ENCODE data around the gene SEC61B.

SEC61B gene

DNA sequence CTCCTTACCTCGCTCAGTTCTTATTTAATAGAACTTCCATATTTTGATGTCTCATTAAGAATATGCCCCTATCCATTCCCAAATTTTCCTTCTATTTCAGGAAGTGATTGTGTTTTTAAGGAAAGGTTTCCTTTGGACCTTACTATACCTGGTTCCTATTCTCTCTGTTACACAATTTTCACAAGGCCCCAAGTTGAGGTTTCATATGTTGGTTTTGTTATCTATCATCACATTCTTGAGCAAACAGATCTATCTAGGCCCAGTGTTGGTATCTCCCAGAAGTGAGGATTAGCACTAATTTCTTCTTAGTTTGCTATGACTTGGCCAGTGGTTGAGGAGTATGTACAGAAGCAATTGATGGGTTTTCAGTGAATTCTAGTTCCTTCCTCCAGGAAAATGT is 41.9 kb upstream of the SEC61B start:
- H3K9me3 ChIP-seq (ENCODE audit: insufficient read depth, low read length) = no peaks in the 10 kb centered on the region
- DNase-seq (ENCODE audit: low read depth, low spot score) = no peak
- TF ChIP-seq ZNF274 (IDR thresholded peaks at IDR 0.05; ENCODE audit: low read depth, low read length) = no peak
- TF ChIP-seq SUZ12 (IDR thresholded peaks at IDR 0.05; ENCODE audit: extremely low read depth, insufficient read depth, insufficient read length) = no peak
- TF ChIP-seq YY1 (IDR thresholded peaks at IDR 0.05; ENCODE audit: insufficient read depth, insufficient read length) = no peak

GRCh38 chr9:99180662-99181061 is 41.4 kb upstream of the SEC61B start:
- Histone ChIP-seq H3K9ac (ENCODE audit: insufficient read length, low read depth) (no peak overlapping the region), H3K4me3 (ENCODE audit: insufficient read length, low read depth) (no peak overlapping the region), H3K9me3 (ENCODE audit: insufficient read depth, low read length) (no peaks in the 10 kb centered on the region), H3K27me3 (ENCODE audit: insufficient read depth, insufficient read length) (no peaks in the 10 kb centered on the region), H3K36me3 (ENCODE audit: insufficient read depth, insufficient read length, low read length) (no peaks in the 10 kb centered on the region), H3K4me1 (ENCODE audit: insufficient read depth, insufficient read length) (peaks cover 9% of the 10 kb centered on the region)
- DNase-seq (ENCODE audit: low read depth, low spot score) = no peak
- TF ChIP-seq ZNF274 (IDR thresholded peaks at IDR 0.05; ENCODE audit: low read depth, low read length) (no peak), SUZ12 (IDR thresholded peaks at IDR 0.05; ENCODE audit: extremely low read depth, insufficient read depth, insufficient read length) (no peak), YY1 (IDR thresholded peaks at IDR 0.05; ENCODE audit: insufficient read depth, insufficient read length) (no peak)

More for the DNA sequence above, 41.9 kb upstream of the SEC61B start:
- Histone ChIP-seq H3K36me3 (ENCODE audit: insufficient read depth, insufficient read length, low read length) (no peaks in the 10 kb centered on the region), H3K4me3 (ENCODE audit: insufficient read length, low read depth) (no peak overlapping the region), H3K9ac (ENCODE audit: insufficient read length, low read depth) (no peak overlapping the region), H3K27me3 (ENCODE audit: insufficient read depth, insufficient read length) (no peaks in the 10 kb centered on the region), H3K4me1 (ENCODE audit: insufficient read depth, insufficient read length) (peaks cover 9% of the 10 kb centered on the region)

- no peak for TF ChIP-seq ZNF274 (IDR thresholded peaks at IDR 0.05; ENCODE audit: low read depth, low read length)
- no peak for TF ChIP-seq YY1 (IDR thresholded peaks at IDR 0.05; ENCODE audit: insufficient read depth, insufficient read length)
- no peak for TF ChIP-seq SUZ12 (IDR thresholded peaks at IDR 0.05; ENCODE audit: extremely low read depth, insufficient read depth, insufficient read length)
- no peak for DNase-seq (ENCODE audit: low read depth, low spot score)
- no peak overlapping the region for H3K9ac ChIP-seq (ENCODE audit: insufficient read length, low read depth)
- H3K9me3 ChIP-seq (ENCODE audit: insufficient read depth, low read length) = no peaks in the 10 kb centered on the region
- no peaks in the 10 kb centered on the region for H3K36me3 ChIP-seq (ENCODE audit: insufficient read depth, insufficient read length, low read length)
- peaks cover 9% of the 10 kb centered on the region for H3K4me1 ChIP-seq (ENCODE audit: insufficient read depth, insufficient read length)
- no peak overlapping the region for H3K4me3 ChIP-seq (ENCODE audit: insufficient read length, low read depth)
- H3K27me3 ChIP-seq (ENCODE audit: insufficient read depth, insufficient read length) = no peaks in the 10 kb centered on the region
Observed at GRCh38 chr9:99181206-99181605, 40.9 kb upstream of the SEC61B start.

DNA sequence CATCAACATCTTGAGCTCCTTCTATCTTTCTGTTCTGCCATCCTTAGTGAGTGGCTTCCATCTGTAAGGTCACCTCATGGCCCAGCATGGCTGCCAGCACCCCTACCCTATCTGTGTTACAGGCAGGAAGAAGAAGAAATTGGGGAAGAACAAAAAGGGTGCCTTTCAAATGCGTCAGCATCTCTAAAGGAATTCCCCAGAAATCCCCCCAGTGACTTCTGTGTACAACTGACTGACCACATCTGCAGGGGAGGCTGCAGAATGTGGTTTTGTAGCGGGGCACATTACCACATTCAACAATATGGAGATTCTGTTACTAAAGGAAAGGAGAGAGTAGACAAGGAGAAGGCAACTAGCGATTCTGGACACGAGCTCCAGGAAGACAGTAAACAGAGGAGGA is 40.5 kb upstream of the SEC61B start:
- Histone ChIP-seq H3K4me1 (ENCODE audit: insufficient read depth, insufficient read length) (peaks cover 9% of the 10 kb centered on the region), H3K4me3 (ENCODE audit: insufficient read length, low read depth) (no peak overlapping the region), H3K27me3 (ENCODE audit: insufficient read depth, insufficient read length) (no peaks in the 10 kb centered on the region), H3K36me3 (ENCODE audit: insufficient read depth, insufficient read length, low read length) (no peaks in the 10 kb centered on the region), H3K9ac (ENCODE audit: insufficient read length, low read depth) (no peak overlapping the region), H3K9me3 (ENCODE audit: insufficient read depth, low read length) (no peaks in the 10 kb centered on the region)
- no peak for DNase-seq (ENCODE audit: low read depth, low spot score)
- no peak for TF ChIP-seq YY1 (IDR thresholded peaks at IDR 0.05; ENCODE audit: insufficient read depth, insufficient read length)
- no peak for TF ChIP-seq SUZ12 (IDR thresholded peaks at IDR 0.05; ENCODE audit: extremely low read depth, insufficient read depth, insufficient read length)
- no peak for TF ChIP-seq ZNF274 (IDR thresholded peaks at IDR 0.05; ENCODE audit: low read depth, low read length)

DNA sequence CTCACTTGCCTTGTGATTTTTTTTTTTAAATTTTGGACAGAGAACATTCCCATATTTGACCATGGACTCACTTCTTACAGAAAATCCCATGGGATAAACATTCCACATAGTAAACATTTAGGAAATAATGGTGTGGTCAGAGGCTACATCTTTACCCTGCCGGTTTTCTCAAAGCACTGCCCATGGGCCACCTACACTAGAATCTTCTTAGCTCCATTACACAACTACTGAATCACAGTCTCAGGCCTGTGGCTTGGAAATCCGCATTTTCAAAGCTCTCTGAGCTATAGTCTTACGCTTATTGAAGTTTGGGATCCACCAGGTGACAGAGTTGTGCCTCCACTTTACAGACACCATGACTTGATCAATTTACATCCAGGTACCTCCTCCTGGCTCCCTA is 39.7 kb upstream of the SEC61B start:
- TF ChIP-seq ZNF274 (IDR thresholded peaks at IDR 0.05; ENCODE audit: low read depth, low read length) (no peak), YY1 (IDR thresholded peaks at IDR 0.05; ENCODE audit: insufficient read depth, insufficient read length) (no peak), SUZ12 (IDR thresholded peaks at IDR 0.05; ENCODE audit: extremely low read depth, insufficient read depth, insufficient read length) (no peak)
- no peaks in the 10 kb centered on the region for H3K9me3 ChIP-seq (ENCODE audit: insufficient read depth, low read length)
- H3K4me1 ChIP-seq (ENCODE audit: insufficient read depth, insufficient read length) = peaks cover 6% of the 10 kb centered on the region
- DNase-seq (ENCODE audit: low read depth, low spot score) = no peak
- H3K4me3 ChIP-seq (ENCODE audit: insufficient read length, low read depth) = no peak overlapping the region
- H3K9ac ChIP-seq (ENCODE audit: insufficient read length, low read depth) = no peak overlapping the region
- H3K36me3 ChIP-seq (ENCODE audit: insufficient read depth, insufficient read length, low read length) = no peaks in the 10 kb centered on the region
- H3K27me3 ChIP-seq (ENCODE audit: insufficient read depth, insufficient read length) = no peaks in the 10 kb centered on the region

GRCh38 chr9:99183616-99184015 is 38.5 kb upstream of the SEC61B start:
- Histone ChIP-seq H3K36me3 (ENCODE audit: insufficient read depth, insufficient read length, low read length) (no peaks in the 10 kb centered on the region), H3K4me1 (ENCODE audit: insufficient read depth, insufficient read length) (peaks cover 6% of the 10 kb centered on the region), H3K9me3 (ENCODE audit: insufficient read depth, low read length) (no peaks in the 10 kb centered on the region), H3K4me3 (ENCODE audit: insufficient read length, low read depth) (no peak overlapping the region), H3K9ac (ENCODE audit: insufficient read length, low read depth) (no peak overlapping the region), H3K27me3 (ENCODE audit: insufficient read depth, insufficient read length) (no peaks in the 10 kb centered on the region)
- DNase-seq (ENCODE audit: low read depth, low spot score) = no peak
- no peak for TF ChIP-seq ZNF274 (IDR thresholded peaks at IDR 0.05; ENCODE audit: low read depth, low read length)
- no peak for TF ChIP-seq SUZ12 (IDR thresholded peaks at IDR 0.05; ENCODE audit: extremely low read depth, insufficient read depth, insufficient read length)
- TF ChIP-seq YY1 (IDR thresholded peaks at IDR 0.05; ENCODE audit: insufficient read depth, insufficient read length) = no peak

GRCh38 chr9:99184110-99184474 is 38.0 kb upstream of the SEC61B start:
- DNase-seq (ENCODE audit: low read depth, low spot score) = no peak
- peaks cover 4% of the 10 kb centered on the region for H3K4me1 ChIP-seq (ENCODE audit: insufficient read depth, insufficient read length)
- no peaks in the 10 kb centered on the region for H3K9me3 ChIP-seq (ENCODE audit: insufficient read depth, low read length)
- no peaks in the 10 kb centered on the region for H3K27me3 ChIP-seq (ENCODE audit: insufficient read depth, insufficient read length)
- no peak overlapping the region for H3K4me3 ChIP-seq (ENCODE audit: insufficient read length, low read depth)
- no peak overlapping the region for H3K9ac ChIP-seq (ENCODE audit: insufficient read length, low read depth)
- TF ChIP-seq YY1 (IDR thresholded peaks at IDR 0.05; ENCODE audit: insufficient read depth, insufficient read length) = no peak
- TF ChIP-seq SUZ12 (IDR thresholded peaks at IDR 0.05; ENCODE audit: extremely low read depth, insufficient read depth, insufficient read length) = no peak
- TF ChIP-seq ZNF274 (IDR thresholded peaks at IDR 0.05; ENCODE audit: low read depth, low read length) = no peak
- H3K36me3 ChIP-seq (ENCODE audit: insufficient read depth, insufficient read length, low read length) = no peaks in the 10 kb centered on the region
